Liver (tissue), 9 donors: ENCODE measurements around the gene IQGAP2. TPM values are rescaled to one million over a fixed set of nuclear protein-coding genes. Genes with fewer than 3 reads are reported as not detected.

ENCODE experiments used
- DNase-seq: peaks from one replicate; pipeline ENCODE4 v3.0.0-alpha.2; 2017; ENCODE audit warnings: low spot score
- H3K27ac ChIP-seq, 2 donors: one replicate each; pipeline ENCODE4 v1.7.0; 2013; ENCODE audit warnings: inconsistent platforms in 2 of 2, low read length in 2 of 2, control low read depth in 1 of 2, low read depth in 1 of 2, mild to moderate bottlenecking in 1 of 2
- H3K27me3 ChIP-seq, 4 donors: one replicate each; pipeline versions ENCODE4 v1.6.1 to v1.7.0; 2013; ENCODE audit warnings: low read length in 3 of 4, inconsistent platforms in 1 of 4, mild to moderate bottlenecking in 1 of 4, moderate library complexity in 1 of 4; ENCODE audit not compliant: control insufficient read depth in 4 of 4, insufficient read depth in 4 of 4
- H3K36me3 ChIP-seq, 4 donors: one replicate each; pipeline versions ENCODE4 v1.6.1 to v1.7.0; 2013; ENCODE audit warnings: low read length in 3 of 4, mild to moderate bottlenecking in 3 of 4, low read depth in 1 of 4, moderate library complexity in 1 of 4; ENCODE audit not compliant: control insufficient read depth in 4 of 4, insufficient read depth in 3 of 4
- H3K4me1 ChIP-seq, 4 donors: one replicate each; pipeline versions ENCODE4 v1.6.1 to v1.7.0; 2013; ENCODE audit warnings: low read length in 3 of 4, mild to moderate bottlenecking in 3 of 4, moderate library complexity in 1 of 4; ENCODE audit not compliant: control insufficient read depth in 4 of 4, insufficient read depth in 4 of 4
- H3K4me3 ChIP-seq, 3 donors: one replicate each; pipeline versions ENCODE4 v1.6.1 to v1.7.0; 2013; ENCODE audit warnings: low read length in 3 of 3, control low read depth in 1 of 3, low read depth in 1 of 3, mild to moderate bottlenecking in 1 of 3
- H3K9ac ChIP-seq, 2 donors: one replicate each; pipeline ENCODE4 v1.7.0; 2013; ENCODE audit warnings: low read length in 2 of 2, mild to moderate bottlenecking in 2 of 2, moderate library complexity in 2 of 2, control low read depth in 1 of 2, low read depth in 1 of 2
- H3K9me3 ChIP-seq, 4 donors: one replicate each; pipeline versions ENCODE4 v1.6.1 to v1.7.0; 2013; ENCODE audit warnings: low read length in 3 of 4; ENCODE audit not compliant: control insufficient read depth in 4 of 4
- EGR1 ChIP-seq, 2 donors: IDR thresholded peaks; 2 replicates each; pipeline ENCODE4 v1.6.1; 2016 to 2018; ENCODE audit warnings: antibody characterized with exemption in 2 of 2, low read depth in 2 of 2
- FOXA1 ChIP-seq: IDR thresholded peaks from 2 replicates; pipeline ENCODE4 v1.6.1; 2016; ENCODE audit warnings: antibody characterized with exemption
- FOXA2 ChIP-seq: IDR thresholded peaks from 2 replicates; pipeline ENCODE4 v1.6.1; 2016; ENCODE audit warnings: antibody characterized with exemption
- GABPA ChIP-seq, 2 donors: IDR thresholded peaks in 1 of 2; conservative IDR thresholded peaks in 1 of 2; 2 replicates each; pipeline ENCODE4 v1.6.1; 2016; ENCODE audit warnings: antibody characterized with exemption in 2 of 2, mild to moderate bottlenecking in 1 of 2, moderate library complexity in 1 of 2
- HNF4A ChIP-seq, 2 donors: conservative IDR thresholded peaks; 2 replicates each; pipeline ENCODE4 v1.6.1; 2016; ENCODE audit warnings: antibody characterized with exemption in 2 of 2, mild to moderate bottlenecking in 2 of 2
- JUND ChIP-seq, 2 donors: IDR thresholded peaks; 2 replicates each; pipeline ENCODE4 v1.6.1; 2016; ENCODE audit warnings: antibody characterized with exemption in 2 of 2
- NR2F2 ChIP-seq: IDR thresholded peaks from 2 replicates; pipeline ENCODE4 v1.6.1; 2016; ENCODE audit warnings: antibody characterized with exemption
- RAD21 ChIP-seq, 2 donors: IDR thresholded peaks; 2 replicates each; pipeline ENCODE4 v1.6.1; 2016; ENCODE audit warnings: antibody characterized with exemption in 2 of 2, mild to moderate bottlenecking in 2 of 2
- SP1 ChIP-seq: IDR thresholded peaks from 2 replicates; pipeline ENCODE4 v1.6.1; 2018; ENCODE audit warnings: antibody characterized with exemption, mild to moderate bottlenecking
- TAF1 ChIP-seq: conservative IDR thresholded peaks from 2 replicates; pipeline ENCODE4 v1.6.1; 2016; ENCODE audit warnings: antibody characterized with exemption, mild to moderate bottlenecking
- YY1 ChIP-seq: IDR thresholded peaks from 2 replicates; pipeline ENCODE4 v1.6.1; 2016; ENCODE audit warnings: antibody characterized with exemption, mild to moderate bottlenecking
- WGBS: extraction: QIAGEN DNeasy Blood & Tissue Kit; methylation state at CpG from one replicate; pipeline ENCODE4 v1.1.7; 2013; 5-methylcytosine and 5-hydroxymethylcytosine counted together
- polyA plus RNA-seq, 2 donors: library from polyadenylated mRNA; stranded (reverse) in 1 of 2; unstranded in 1 of 2; fragments of 200-250 nt in 1 of 2; fragments of >200 nt in 1 of 2; fragmentation: Nextera tagmentation in 1 of 2; extraction: Ambion mirVana in 1 of 2; gene quantifications; one replicate each; pipeline versions ENCODE4 v1.2.1 to v1.2.3, GENCODE V29; 2013 to 2015
- total RNA-seq, 2 donors: library from RNA; depleted of rRNA; stranded (reverse); fragments of >200 nt; gene quantifications; one replicate each; pipeline ENCODE4 v1.2.3, GENCODE V29; 2014
- TF ChIP-seq, protein P1 (sequence below): fragments of 150-350 bp; IDR thresholded peaks from 2 replicates; pipeline ENCODE4 v1.5.1; 2017; ENCODE audit warnings: improper control_type of control experiment, low read depth, low read length; ENCODE audit not compliant: missing input control
- TF ChIP-seq, protein P2 (sequence below): IDR thresholded peaks from 2 replicates; pipeline ENCODE4 v1.6.1; 2016; ENCODE audit warnings: antibody characterized with exemption, mild to moderate bottlenecking
- donor health status: healthy.
- donor health status: healthy.
- donor health status: healthy.
- donor health status: healthy.
- donor health status: healthy.

IQGAP2 gene
- total and polyA plus RNA-seq, 4 donors: 41.5 to 205 (median 102) TPM

DNA sequence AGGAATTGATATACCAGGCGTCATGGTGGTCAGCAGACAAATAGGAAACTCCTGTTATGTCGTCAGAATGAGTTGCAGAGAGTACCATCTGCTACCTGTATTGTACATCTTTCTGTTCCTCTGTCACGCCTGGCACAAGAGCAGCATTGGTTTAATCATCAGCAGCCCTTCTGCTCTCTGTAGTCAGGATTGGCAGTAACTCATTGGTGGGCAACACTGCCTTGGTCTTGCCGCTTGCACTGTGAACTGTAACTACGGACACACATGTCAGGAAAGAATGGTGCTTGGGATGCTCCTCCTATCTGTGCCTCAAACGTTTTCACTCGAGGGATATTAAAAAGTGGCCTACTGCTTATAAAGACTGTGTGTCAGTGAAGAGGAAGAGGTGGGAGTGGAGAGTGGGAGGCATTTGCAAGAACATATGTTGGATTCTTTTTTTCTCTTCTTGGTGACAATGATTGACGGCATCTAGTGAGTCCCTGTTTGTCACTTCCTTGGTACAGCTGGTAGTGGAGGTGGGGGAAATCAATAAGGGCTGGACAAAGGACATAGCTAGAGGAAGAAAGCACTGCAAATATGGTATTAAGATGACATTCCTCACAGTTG, 143.5 kb downstream of the IQGAP2 start:
- Histone ChIP-seq H3K27ac (peak overlapping the region; percentile 61 to 62), H3K9me3 (no peaks in the 10 kb centered on the region), H3K4me1 (peaks cover 5 to 61% (median 46%) of the 10 kb centered on the region in 4 donors), H3K36me3 (no peaks in the 10 kb centered on the region), H3K27me3 (no peaks in the 10 kb centered on the region), H3K4me3 (no peak overlapping the region), H3K9ac (no peak overlapping the region)
- TF ChIP-seq GABPA (IDR thresholded peaks at IDR 0.05 in 1 of 2, conservative IDR thresholded peaks at IDR 0.05 in 1 of 2) (no peak), RAD21 (IDR thresholded peaks at IDR 0.05) (no peak), TAF1 (no peak), HNF4A (conservative IDR thresholded peaks at IDR 0.05) (no peak), JUND (IDR thresholded peaks at IDR 0.05) (no peak), EGR1 (IDR thresholded peaks at IDR 0.05; ENCODE audit: low read depth in 2 of 2) (no peak), YY1 (no peak), FOXA2 (no peak)
- TF ChIP-seq, protein P1, sequence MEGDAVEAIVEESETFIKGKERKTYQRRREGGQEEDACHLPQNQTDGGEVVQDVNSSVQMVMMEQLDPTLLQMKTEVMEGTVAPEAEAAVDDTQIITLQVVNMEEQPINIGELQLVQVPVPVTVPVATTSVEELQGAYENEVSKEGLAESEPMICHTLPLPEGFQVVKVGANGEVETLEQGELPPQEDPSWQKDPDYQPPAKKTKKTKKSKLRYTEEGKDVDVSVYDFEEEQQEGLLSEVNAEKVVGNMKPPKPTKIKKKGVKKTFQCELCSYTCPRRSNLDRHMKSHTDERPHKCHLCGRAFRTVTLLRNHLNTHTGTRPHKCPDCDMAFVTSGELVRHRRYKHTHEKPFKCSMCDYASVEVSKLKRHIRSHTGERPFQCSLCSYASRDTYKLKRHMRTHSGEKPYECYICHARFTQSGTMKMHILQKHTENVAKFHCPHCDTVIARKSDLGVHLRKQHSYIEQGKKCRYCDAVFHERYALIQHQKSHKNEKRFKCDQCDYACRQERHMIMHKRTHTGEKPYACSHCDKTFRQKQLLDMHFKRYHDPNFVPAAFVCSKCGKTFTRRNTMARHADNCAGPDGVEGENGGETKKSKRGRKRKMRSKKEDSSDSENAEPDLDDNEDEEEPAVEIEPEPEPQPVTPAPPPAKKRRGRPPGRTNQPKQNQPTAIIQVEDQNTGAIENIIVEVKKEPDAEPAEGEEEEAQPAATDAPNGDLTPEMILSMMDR: no peak
- DNase-seq: no peak
- 63% methylated on average over 8 of the region's 8 CpGs for WGBS

DNA sequence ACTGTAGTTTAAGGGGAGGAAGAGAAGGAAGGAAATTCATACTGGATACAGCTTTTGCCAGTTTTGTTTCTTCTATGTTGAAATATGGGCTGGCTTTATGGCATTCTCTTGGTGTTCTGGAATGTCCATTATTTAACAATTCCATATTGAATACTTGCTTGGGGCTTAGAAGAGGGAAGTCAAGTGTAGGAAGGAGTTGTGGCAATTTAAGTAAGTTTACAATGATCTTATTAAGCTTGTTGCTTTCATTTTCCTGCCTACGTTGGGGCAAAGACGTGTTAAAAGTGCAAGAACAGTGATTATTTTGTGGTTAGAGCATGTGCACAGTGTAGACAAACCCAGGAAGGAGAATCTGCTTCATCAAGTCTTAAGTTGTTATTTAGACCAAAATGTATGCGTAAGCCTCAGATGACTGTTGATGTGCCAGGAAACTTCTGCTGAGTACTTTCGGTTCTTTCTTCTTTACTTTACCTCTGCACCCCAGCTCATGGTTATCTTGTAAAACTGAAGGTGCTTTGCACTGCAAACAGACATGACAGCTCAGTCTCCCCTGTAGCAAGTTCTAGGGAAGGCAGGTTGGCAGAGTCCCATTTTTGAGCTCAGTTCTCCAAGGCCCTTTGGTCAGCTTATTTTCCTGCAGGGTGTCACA, 144.3 kb downstream of the IQGAP2 start:
- no peak for DNase-seq
- Histone ChIP-seq H3K4me3 (no peak overlapping the region), H3K27ac (peak overlapping the region; percentile 61 to 62), H3K36me3 (no peaks in the 10 kb centered on the region), H3K9me3 (no peaks in the 10 kb centered on the region), H3K27me3 (no peaks in the 10 kb centered on the region), H3K9ac (peak overlapping the region in 1 of 2 donors; percentile 24), H3K4me1 (peaks cover 3 to 58% (median 45%) of the 10 kb centered on the region in 4 donors)
- TF ChIP-seq FOXA2: no peak
- TF ChIP-seq SP1: no peak
- peak in 1 of 2 donors; percentile 33 for TF ChIP-seq RAD21 (IDR thresholded peaks at IDR 0.05)
- no peak for TF ChIP-seq FOXA1
- TF ChIP-seq HNF4A (conservative IDR thresholded peaks at IDR 0.05): no peak
- WGBS: 10% methylated on average over 4 of the region's 4 CpGs

DNA sequence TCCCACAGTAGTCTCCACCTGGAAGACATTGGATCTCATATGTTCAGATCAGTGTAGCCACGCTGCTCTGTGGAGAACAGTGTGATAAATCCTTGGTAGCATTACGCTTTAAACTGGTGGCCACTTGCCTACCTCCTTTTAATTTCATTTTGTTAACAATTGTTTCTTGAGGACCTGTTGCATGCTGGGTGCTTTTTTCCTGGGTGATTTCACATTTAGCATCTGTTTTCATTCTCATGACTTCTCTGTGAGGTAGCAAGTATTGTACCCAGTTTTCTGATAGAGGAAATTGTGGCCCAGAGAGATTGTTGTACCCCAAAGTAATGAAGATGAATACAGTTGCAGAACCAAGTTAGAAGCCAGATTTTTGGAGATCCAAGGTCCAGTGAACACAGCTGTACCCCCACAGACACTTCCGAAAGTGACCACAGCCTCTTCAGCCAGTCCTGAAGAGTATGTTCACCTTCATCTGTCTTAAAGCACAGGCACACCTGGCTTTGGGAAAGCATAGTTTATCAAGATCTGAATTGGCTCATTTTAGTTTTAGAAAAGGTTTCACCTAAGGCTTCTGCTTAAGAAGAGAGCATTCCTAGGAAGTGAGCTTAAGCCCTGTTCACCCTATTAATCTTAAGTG, 144.9 kb downstream of the IQGAP2 start:
- Histone ChIP-seq H3K4me1 (peaks cover 3 to 52% (median 45%) of the 10 kb centered on the region in 4 donors), H3K4me3 (no peak overlapping the region), H3K36me3 (no peaks in the 10 kb centered on the region), H3K27me3 (no peaks in the 10 kb centered on the region), H3K27ac (peak overlapping the region; percentile 32 to 61), H3K9ac (no peak overlapping the region), H3K9me3 (no peaks in the 10 kb centered on the region)
- DNase-seq: no peak
- TF ChIP-seq SP1 (no peak), YY1 (no peak), NR2F2 (no peak), FOXA1 (no peak)
- TF ChIP-seq, protein P2, sequence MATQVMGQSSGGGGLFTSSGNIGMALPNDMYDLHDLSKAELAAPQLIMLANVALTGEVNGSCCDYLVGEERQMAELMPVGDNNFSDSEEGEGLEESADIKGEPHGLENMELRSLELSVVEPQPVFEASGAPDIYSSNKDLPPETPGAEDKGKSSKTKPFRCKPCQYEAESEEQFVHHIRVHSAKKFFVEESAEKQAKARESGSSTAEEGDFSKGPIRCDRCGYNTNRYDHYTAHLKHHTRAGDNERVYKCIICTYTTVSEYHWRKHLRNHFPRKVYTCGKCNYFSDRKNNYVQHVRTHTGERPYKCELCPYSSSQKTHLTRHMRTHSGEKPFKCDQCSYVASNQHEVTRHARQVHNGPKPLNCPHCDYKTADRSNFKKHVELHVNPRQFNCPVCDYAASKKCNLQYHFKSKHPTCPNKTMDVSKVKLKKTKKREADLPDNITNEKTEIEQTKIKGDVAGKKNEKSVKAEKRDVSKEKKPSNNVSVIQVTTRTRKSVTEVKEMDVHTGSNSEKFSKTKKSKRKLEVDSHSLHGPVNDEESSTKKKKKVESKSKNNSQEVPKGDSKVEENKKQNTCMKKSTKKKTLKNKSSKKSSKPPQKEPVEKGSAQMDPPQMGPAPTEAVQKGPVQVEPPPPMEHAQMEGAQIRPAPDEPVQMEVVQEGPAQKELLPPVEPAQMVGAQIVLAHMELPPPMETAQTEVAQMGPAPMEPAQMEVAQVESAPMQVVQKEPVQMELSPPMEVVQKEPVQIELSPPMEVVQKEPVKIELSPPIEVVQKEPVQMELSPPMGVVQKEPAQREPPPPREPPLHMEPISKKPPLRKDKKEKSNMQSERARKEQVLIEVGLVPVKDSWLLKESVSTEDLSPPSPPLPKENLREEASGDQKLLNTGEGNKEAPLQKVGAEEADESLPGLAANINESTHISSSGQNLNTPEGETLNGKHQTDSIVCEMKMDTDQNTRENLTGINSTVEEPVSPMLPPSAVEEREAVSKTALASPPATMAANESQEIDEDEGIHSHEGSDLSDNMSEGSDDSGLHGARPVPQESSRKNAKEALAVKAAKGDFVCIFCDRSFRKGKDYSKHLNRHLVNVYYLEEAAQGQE: no peak
- TF ChIP-seq, protein P1: no peak
- 86% methylated on average over 3 of the region's 3 CpGs for WGBS
